ENCODE measurements around the gene FGD3. TPM values are rescaled to one million over a fixed set of nuclear protein-coding genes. Genes with fewer than 3 reads are reported as not detected.
A peak's percentile ranks its signal among the peaks of the same experiment; 100 is the strongest.

The FGD3 gene
- total and polyA plus RNA-seq, 5 experiments from 2014 or later = 64.2 to 330 (median 161) TPM

DNA sequence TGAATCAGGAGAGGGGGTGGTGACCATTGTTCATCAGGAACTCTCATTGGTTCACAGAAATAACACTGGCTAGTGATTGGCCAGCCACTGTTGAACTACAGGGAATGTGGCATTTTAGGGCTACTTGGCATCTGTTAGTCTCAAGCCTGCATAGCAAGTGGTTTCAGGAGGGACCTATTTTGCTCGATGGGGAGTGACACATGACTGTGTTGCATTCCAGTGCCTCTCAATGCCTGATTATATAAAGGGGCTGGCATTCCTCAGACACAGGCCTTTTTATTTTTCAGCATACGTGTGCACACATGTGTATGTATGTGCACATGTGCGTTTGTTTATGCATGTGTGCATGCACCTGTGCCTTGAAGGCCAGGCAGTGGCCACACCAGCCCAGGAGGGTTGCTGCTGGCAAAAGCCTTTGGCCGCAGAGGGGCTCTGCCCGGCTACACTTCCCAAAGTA lies 23.2 kb downstream of the FGD3 start:
- no peaks in the 10 kb centered on the region for H3K9me3 Mint-ChIP-seq
- POLR2A ChIA-PET = interaction anchor here (1.0 to 11.9 kb wide), 5 partner anchors 10 to 56 kb away, joined by 4 to 261 read pairs (median 167); partner anchors contain the start of gene FGD3
- no peak for ATAC-seq
- peaks cover 4 to 68% (median 21%) of the 10 kb centered on the region in 3 donors for H3K36me3 Mint-ChIP-seq
- peak overlapping the region; percentile 91 to 100 (median 98) for H3K27ac Mint-ChIP-seq
- peak overlapping the region; percentile 86 to 97 (median 92) for H3K4me3 Mint-ChIP-seq
- no peak for DNase-seq
- H3K27me3 Mint-ChIP-seq = no peaks in the 10 kb centered on the region
- H3K4me1 Mint-ChIP-seq = peaks cover 45 to 97% (median 85%) of the 10 kb centered on the region in 4 donors

DNA sequence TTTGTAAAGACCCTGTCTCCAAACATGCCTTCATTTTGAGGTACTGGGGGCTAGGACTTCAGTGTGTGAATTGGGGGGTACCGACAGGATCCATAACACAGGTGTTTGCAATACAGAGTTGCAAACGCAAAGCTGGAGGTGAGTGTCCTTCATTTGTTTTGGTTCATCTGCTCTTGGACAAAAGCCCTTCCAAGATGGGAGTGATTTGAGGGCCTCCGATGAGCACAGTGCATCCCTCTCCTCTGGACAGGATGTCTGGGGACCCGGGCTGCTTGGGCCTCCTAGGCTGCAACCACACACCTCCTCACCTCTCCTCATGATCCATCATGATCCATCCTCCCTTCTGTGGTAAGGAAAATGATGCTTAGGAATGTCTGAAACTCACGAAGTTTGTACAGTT lies 23.8 kb downstream of the FGD3 start:
- ATAC-seq (no peak), DNase-seq (no peak)
- POLR2A ChIA-PET = interaction anchor here (0.6 to 11.9 kb wide), 8 partner anchors 9 to 120 kb away, joined by 3 to 261 read pairs (median 8); partner anchors contain the start of gene FGD3
- H3K4me1 Mint-ChIP-seq = peaks cover 45 to 96% (median 91%) of the 10 kb centered on the region in 4 donors
- H3K36me3 Mint-ChIP-seq = peaks cover 0 to 71% (median 17%) of the 10 kb centered on the region in 3 donors
- H3K27ac Mint-ChIP-seq = peak overlapping the region; percentile 91 to 99 (median 98)
- no peaks in the 10 kb centered on the region for H3K27me3 Mint-ChIP-seq
- H3K9me3 Mint-ChIP-seq = no peaks in the 10 kb centered on the region
- peak overlapping the region; percentile 86 to 97 (median 92) for H3K4me3 Mint-ChIP-seq

DNA sequence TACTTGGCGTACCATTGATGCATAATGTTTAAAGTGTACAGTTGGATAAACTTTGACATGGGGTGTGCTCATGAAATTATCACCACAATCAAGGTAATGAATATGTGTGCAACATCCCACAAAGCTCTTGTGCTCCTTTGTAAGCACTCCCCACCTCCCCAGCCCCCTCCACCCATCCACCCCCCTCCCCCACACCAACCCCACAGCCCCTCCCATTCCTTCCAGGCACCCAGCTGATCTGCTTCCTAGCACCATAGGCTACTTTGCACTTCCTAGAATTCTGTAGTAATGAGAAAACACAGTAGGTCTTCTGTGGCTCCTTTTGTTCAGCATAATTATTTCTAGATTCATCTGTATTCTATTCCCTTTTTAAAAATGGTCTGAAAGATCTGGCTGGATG lies 24.5 kb downstream of the FGD3 start:
- H3K9me3 Mint-ChIP-seq = no peaks in the 10 kb centered on the region
- DNase-seq = no peak
- peak overlapping the region; percentile 79 to 99 (median 88) for H3K27ac Mint-ChIP-seq
- H3K4me3 Mint-ChIP-seq = peak overlapping the region; percentile 59 to 97 (median 83)
- peaks cover 0 to 72% (median 16%) of the 10 kb centered on the region in 3 donors for H3K36me3 Mint-ChIP-seq
- ATAC-seq = no peak
- peaks cover 45 to 97% (median 95%) of the 10 kb centered on the region in 4 donors for H3K4me1 Mint-ChIP-seq
- H3K27me3 Mint-ChIP-seq = no peaks in the 10 kb centered on the region
- POLR2A ChIA-PET = interaction anchor here (0.6 to 17.1 kb wide), 10 partner anchors 5 to 121 kb away, joined by 3 to 261 read pairs (median 6); partner anchors contain the start of gene FGD3

DNA sequence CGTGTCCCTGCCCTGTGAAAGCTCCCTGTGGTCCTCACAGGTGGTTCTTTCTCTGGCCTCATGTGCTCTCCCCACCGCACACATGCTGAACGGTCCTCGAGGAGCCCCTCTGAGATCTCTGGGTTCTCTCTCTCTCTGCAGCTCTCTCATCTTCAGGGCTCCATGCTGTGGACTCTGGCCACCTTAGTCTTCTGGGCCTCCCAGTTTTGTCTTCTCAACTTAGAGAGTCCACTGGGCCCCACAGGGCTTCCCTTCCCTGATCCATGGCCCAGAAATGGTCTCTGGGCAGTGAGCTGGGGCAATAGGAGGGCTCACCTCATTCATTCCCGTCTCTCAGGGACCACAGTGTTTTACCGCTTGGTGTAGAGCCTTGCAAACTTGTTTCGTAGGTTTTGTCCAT lies 26.4 kb downstream of the FGD3 start:
- H3K4me3 Mint-ChIP-seq = peak overlapping the region; percentile 51 to 87 (median 80)
- no peaks in the 10 kb centered on the region for H3K27me3 Mint-ChIP-seq
- H3K9me3 Mint-ChIP-seq = no peaks in the 10 kb centered on the region
- peak overlapping the region; percentile 79 to 98 (median 88) for H3K27ac Mint-ChIP-seq
- DNase-seq (no peak), ATAC-seq (no peak)
- H3K4me1 Mint-ChIP-seq = peaks cover 48 to 94% (median 91%) of the 10 kb centered on the region in 4 donors
- peaks cover 0 to 67% (median 17%) of the 10 kb centered on the region in 3 donors for H3K36me3 Mint-ChIP-seq
- POLR2A ChIA-PET = interaction anchor here (0.6 to 17.1 kb wide), 8 partner anchors 7 to 55 kb away, joined by 3 to 223 read pairs (median 4); no protein-coding TSS in a partner anchor

DNA sequence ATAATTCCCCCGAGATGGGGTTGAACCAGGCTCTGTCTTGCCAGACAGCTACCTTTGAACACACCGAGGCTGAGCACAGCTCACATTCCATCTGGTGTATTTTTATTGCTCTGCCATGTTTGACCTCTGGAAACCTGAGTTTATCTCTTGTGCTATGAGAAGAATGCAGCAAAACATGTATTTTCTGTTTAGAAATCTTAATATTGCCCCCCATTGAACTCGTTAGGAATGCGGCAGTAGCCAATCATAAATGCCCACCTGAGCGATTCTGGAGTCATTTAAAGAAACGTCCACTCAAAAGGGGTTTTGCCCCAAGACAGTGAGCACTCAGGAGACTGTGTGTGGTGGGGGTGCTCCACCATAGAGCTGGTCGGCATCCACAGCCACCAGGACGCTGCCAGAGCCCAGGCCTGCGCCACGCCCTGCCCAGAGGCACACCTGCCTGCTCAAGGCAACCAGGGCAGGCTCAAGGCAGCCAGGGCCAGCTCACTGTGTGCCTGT lies 26.9 kb downstream of the FGD3 start:
- H3K4me1 Mint-ChIP-seq = peaks cover 51 to 94% (median 91%) of the 10 kb centered on the region in 4 donors
- peak overlapping the region; percentile 50 to 87 (median 80) for H3K4me3 Mint-ChIP-seq

DNA sequence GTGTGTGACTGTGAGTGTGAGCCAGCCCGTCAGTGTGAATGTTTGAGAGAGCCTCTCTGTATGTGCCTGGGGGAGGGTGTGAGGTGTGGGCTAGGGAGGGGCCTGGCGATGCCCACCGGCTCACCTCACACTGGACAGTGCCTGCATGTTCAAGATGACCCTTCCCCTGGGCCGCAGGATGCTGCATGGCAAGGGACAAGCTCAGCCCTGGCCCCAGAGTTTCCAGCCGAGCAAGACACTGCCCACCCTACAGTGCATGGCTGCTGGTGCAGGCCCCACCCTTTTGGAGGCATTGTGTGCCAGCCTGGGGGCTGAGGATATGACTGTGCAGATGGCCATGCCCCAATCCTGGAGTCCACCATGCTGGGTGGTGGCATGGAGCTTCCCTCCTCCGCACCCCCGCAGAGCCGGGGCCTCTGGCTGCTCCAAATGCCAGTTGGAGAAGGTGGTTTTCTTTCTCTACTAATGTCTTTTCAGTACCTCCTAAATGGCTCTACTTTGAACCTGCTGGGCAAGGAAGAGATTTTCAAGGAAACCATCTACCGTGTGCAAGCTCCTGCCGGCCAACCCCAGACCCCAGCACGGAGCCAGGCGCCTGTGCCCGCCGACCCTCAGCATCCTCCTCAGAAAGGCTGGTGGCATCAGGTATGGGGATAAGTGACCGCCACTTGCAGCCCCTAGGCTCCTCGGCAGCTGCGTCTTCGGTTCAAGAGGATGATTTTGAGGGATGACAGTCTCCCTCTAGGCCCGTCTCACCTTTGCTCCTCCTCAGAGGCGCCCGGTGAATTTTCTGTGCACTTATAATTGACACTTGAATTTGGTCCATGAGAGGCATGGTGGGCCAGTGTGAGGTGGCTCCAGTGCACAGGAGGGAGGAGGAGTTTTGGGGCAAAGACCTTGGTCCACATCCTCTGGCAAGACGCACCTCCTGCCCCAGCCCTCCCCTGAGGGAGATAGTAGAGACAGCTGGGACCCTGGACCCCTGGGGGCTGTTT lies 27.7 kb downstream of the FGD3 start:
- Mint-ChIP-seq H3K27ac (peak overlapping the region; percentile 81 to 98 (median 87)), H3K4me3 (peak overlapping the region in 9 of 10 donors; percentile 58 to 87 (median 81)), H3K4me1 (peaks cover 52 to 94% (median 91%) of the 10 kb centered on the region in 4 donors), H3K36me3 (peaks cover 0 to 78% (median 17%) of the 10 kb centered on the region in 3 donors), H3K27me3 (no peaks in the 10 kb centered on the region), H3K9me3 (no peaks in the 10 kb centered on the region)
- POLR2A ChIA-PET = interaction anchor here (0.6 to 17.1 kb wide), 13 partner anchors 9 to 79 kb away, joined by 3 to 223 read pairs (median 5); no protein-coding TSS in a partner anchor
- ATAC-seq (no peak), DNase-seq (no peak)

More for the DNA sequence above, 26.9 kb downstream of the FGD3 start:
- peak overlapping the region; percentile 79 to 98 (median 86) for H3K27ac Mint-ChIP-seq
- no peaks in the 10 kb centered on the region for H3K9me3 Mint-ChIP-seq
- DNase-seq = no peak
- no peaks in the 10 kb centered on the region for H3K27me3 Mint-ChIP-seq
- POLR2A ChIA-PET = interaction anchor here (0.6 to 17.1 kb wide), 13 partner anchors 8 to 55 kb away, joined by 3 to 223 read pairs (median 5); no protein-coding TSS in a partner anchor
- peaks cover 0 to 72% (median 17%) of the 10 kb centered on the region in 3 donors for H3K36me3 Mint-ChIP-seq
- ATAC-seq = no peak

DNA sequence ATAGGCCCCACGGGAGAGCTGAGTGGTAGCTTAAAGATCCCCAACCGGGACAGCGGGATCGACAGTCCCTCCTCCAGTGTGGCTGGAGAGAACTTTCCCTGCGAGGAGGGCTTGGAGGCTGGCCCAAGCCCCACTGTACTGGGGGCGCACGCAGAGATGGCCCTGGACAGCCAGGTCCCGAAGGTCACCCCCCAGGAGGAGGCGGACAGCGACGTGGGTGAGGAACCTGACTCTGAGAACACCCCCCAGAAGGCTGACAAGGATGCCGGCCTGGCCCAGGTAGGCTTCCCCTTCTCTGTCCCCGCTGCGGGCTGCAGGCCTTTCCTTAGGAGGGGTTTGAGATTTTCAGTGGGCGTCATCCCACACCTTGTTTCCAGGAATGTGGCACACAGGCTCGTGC lies 29.1 kb downstream of the FGD3 start:
- peak overlapping the region in 3 of 10 donors; percentile 23 to 87 (median 82) for H3K4me3 Mint-ChIP-seq
- POLR2A ChIA-PET = interaction anchor here (0.8 to 17.1 kb wide), 9 partner anchors 10 to 90 kb away, joined by 3 to 223 read pairs (median 4); no protein-coding TSS in a partner anchor
- ATAC-seq (no peak), DNase-seq (no peak)
- no peaks in the 10 kb centered on the region for H3K27me3 Mint-ChIP-seq
- H3K27ac Mint-ChIP-seq = peak overlapping the region; percentile 13 to 98 (median 90)
- peaks cover 0 to 82% (median 18%) of the 10 kb centered on the region in 3 donors for H3K36me3 Mint-ChIP-seq
- no peaks in the 10 kb centered on the region for H3K9me3 Mint-ChIP-seq
- H3K4me1 Mint-ChIP-seq = peaks cover 48 to 93% (median 91%) of the 10 kb centered on the region in 4 donors

DNA sequence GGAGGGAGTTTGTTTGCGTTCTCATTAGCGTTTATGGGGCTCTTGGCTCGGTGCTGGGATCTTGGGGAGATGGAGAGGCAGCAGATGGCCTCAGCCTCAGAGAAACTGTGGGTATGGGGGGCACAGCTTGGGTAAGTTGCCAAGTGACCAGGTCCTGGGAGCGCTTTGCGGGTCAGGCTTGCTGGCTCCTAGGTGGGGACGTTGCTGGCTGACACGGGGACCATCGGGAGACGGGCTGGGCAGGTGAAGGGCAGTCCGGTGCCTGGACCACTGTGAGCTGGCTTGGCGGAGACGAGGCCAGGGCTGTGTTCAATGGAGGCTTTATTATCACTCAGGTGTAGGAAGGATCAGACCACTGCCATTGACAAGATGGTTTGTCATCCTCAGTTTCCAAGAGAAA lies 30.0 kb downstream of the FGD3 start:
- DNase-seq = no peak
- H3K36me3 Mint-ChIP-seq = peaks cover 0 to 86% (median 26%) of the 10 kb centered on the region in 3 donors
- H3K27me3 Mint-ChIP-seq = no peaks in the 10 kb centered on the region
- no peaks in the 10 kb centered on the region for H3K9me3 Mint-ChIP-seq
- peaks cover 54 to 93% (median 92%) of the 10 kb centered on the region in 4 donors for H3K4me1 Mint-ChIP-seq
- H3K4me3 Mint-ChIP-seq = peak overlapping the region in 9 of 10 donors; percentile 15 to 87 (median 71)
- peak overlapping the region; percentile 14 to 98 (median 90) for H3K27ac Mint-ChIP-seq
- POLR2A ChIA-PET = interaction anchor here (2.6 to 17.1 kb wide), 2 partner anchors 11 to 76 kb away, joined by 9 to 223 read pairs; no protein-coding TSS in a partner anchor
- ATAC-seq = no peak

DNA sequence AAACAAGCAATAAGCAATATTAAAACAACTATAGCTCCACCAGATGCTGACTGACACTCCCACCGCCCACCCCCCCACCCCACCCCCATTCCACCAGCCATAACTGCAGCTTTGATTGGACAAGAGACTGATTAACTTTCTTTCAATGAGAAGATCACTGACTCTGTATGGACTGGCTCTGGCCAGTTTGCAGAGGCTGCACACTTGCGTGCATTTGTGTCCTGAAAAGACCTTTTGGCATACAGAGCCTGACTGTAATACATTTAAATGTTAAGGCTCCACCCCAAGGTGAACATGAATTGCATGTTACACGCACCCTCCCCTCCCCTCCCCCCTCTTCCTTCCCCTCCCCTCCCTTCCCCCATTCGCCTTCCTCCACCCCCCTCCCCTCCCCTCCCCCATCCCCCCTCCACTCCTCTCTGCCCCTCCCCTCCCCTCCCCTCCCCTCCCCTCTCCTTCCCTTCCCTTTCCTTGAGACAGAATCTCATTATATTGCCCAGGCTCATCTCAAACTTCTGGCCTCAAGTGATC lies 31.1 kb downstream of the FGD3 start:
- Mint-ChIP-seq H3K36me3 (peaks cover 0 to 88% (median 33%) of the 10 kb centered on the region in 3 donors), H3K27me3 (no peaks in the 10 kb centered on the region), H3K27ac (peak overlapping the region; percentile 67 to 93 (median 89)), H3K4me3 (peak overlapping the region; percentile 43 to 78 (median 72)), H3K9me3 (peaks cover 0 to 3% (median 0%) of the 10 kb centered on the region in 9 donors), H3K4me1 (peaks cover 49 to 87% (median 83%) of the 10 kb centered on the region in 4 donors)
- POLR2A ChIA-PET = interaction anchor here (0.5 to 17.1 kb wide), 6 partner anchors 12 to 45 kb away, joined by 3 to 223 read pairs (median 4); no protein-coding TSS in a partner anchor
- peak in 1 of 2 donors; percentile 63 for ATAC-seq
- no peak for DNase-seq

DNA sequence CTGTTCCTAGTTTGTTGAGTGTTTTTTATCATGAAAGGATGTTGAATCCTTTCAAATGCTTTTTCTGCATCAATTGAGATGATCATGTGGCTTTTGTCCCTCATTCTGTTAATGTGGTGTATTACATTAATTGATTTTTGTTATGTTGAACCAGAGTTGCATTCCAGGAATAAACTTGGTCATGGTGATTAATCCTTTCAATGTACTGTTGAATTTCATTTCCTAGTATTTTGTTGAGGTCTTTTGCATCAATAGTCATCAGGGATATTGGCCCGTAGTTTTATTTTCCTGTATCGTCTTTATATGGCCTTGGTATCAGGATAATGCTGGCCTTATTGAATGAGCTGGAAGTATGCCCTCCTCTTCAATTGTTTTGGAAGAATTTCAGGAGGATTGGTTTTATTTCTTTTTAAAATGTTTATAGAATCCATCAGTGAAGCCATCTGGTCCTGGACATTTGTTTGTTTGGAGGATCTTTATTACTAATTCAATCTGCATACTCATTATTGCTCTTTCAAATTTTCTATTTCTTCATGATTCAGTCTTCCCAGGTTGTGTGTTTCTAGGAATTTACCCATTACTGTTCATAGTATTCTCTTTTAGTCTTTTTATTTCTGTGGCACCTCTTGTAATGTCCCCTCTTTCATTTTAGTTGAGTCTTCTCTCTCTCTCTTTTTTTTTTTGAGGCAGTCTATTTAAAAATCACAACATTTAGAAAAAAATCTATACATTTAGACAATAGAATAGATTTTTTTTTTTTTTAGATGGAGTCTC lies 32.1 kb downstream of the FGD3 start:
- H3K4me3 Mint-ChIP-seq = peak overlapping the region in 9 of 10 donors; percentile 38 to 79 (median 72)
- no peak for DNase-seq
- H3K27ac Mint-ChIP-seq = peak overlapping the region; percentile 67 to 93 (median 89)
- peaks cover 41 to 85% (median 80%) of the 10 kb centered on the region in 4 donors for H3K4me1 Mint-ChIP-seq
- POLR2A ChIA-PET = interaction anchor here (0.7 to 17.1 kb wide), 10 partner anchors 13 to 116 kb away, joined by 3 to 223 read pairs (median 4); no protein-coding TSS in a partner anchor
- peaks cover 0 to 3% (median 0%) of the 10 kb centered on the region in 9 donors for H3K9me3 Mint-ChIP-seq
- ATAC-seq = no peak
- H3K27me3 Mint-ChIP-seq = no peaks in the 10 kb centered on the region
- peaks cover 0 to 88% (median 44%) of the 10 kb centered on the region in 3 donors for H3K36me3 Mint-ChIP-seq
